GM12891 (cell line): Measurements from ENCODE around the gene ANO3.
"Not testable (repeated sequence)": the region's sequence is repeated elsewhere in the genome, so short reads cannot be mapped to it uniquely, and the experiment has no call there.

Source experiments
- DNase-seq: peaks from one replicate; pipeline ENCODE4 v3.0.0; 2011; ENCODE audit warnings: low spot score; ENCODE audit not compliant: insufficient read length
- FAIRE-seq: peaks from 2 replicates; lab custom pipeline; 2011; peaks lifted over from hg19 to GRCh38; lab: Jason Lieb, UNC
- PAX5 ChIP-seq: IDR thresholded peaks from 2 replicates; pipeline ENCODE4 v1.6.1; 2011; ENCODE audit warnings: low read length, moderate library complexity, mild to moderate bottlenecking; ENCODE audit not compliant: insufficient read depth, severe bottlenecking
- POLR2A ChIP-seq: IDR thresholded peaks from 2 replicates; pipeline ENCODE4 v1.6.1; 2011; ENCODE audit warnings: low read depth, low read length, control low read depth
- POLR2AphosphoS5 ChIP-seq: IDR thresholded peaks from 2 replicates; pipeline ENCODE4 v1.6.1; 2011; ENCODE audit warnings: low read depth, low read length, control low read depth
- POU2F2 ChIP-seq: IDR thresholded peaks from 2 replicates; pipeline ENCODE4 v1.6.1; 2011; ENCODE audit warnings: low read depth, mild to moderate bottlenecking, control low read depth, low read length, moderate library complexity
- SPI1 ChIP-seq: IDR thresholded peaks from 2 replicates; pipeline ENCODE4 v1.6.1; 2011; ENCODE audit warnings: low read depth, low read length, control low read depth
- TAF1 ChIP-seq: IDR thresholded peaks from 2 replicates; pipeline ENCODE4 v1.6.1; 2011; ENCODE audit warnings: low read depth, low read length, control low read depth

The ANO3 gene

GRCh38 chr11:26578998-26579661 is 247.2 kb downstream of the ANO3 start:
- TF ChIP-seq POLR2AphosphoS5 (no peak), PAX5 (no peak), SPI1 (no peak), POLR2A (no peak), POU2F2 (no peak), TAF1 (no peak)
- DNase-seq (no peak), FAIRE-seq (no peak)

DNA sequence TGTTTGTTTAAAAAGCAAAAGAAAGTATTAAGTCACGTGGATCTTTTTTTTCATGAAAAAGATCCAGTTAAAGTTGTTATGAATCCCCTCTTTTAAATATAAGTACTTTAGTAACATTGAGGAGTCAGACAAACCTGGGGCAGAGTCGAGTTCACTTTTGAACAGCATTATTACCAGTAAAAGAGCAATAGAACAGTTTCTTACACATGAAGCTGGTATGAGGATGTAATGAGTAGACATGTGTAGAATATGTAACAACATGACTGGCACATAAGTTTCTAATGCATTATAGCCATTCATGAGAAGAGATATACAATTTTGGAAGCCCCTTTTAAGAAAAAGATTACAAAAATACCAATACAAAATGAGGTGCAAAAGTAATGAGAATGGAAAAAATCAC is 247.8 kb downstream of the ANO3 start:
- DNase-seq (no peak), FAIRE-seq (no peak)
- TF ChIP-seq PAX5: no peak
- TF ChIP-seq SPI1: no peak
- TF ChIP-seq POLR2A: no peak

- FAIRE-seq (no peak), DNase-seq (no peak)
- no peak for TF ChIP-seq POU2F2
- no peak for TF ChIP-seq PAX5
- TF ChIP-seq POLR2A: no peak
- TF ChIP-seq POLR2AphosphoS5: no peak
- no peak for TF ChIP-seq TAF1
- no peak for TF ChIP-seq SPI1
These were observed 249.0 kb downstream of the ANO3 start for GRCh38 chr11:26580929-26581328.

DNA sequence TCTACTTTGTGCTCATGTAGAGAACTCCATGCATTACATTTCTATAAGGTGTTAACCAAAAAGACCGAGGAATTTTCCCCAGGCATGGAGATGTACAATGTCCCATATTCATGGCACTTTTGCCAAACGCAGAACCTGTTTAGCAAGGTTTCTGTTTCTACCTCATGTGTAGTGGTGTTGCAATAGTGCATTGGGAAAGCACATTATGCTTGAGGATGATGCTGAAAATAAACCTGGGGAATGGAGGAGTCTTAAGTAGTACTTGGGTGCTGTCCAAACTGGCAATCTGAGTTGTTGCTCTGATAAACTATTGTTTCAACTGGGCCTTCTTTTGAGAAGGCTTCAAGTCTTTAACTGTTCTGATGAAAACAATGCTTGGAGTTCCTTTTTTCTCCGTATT is 251.6 kb downstream of the ANO3 start:
- DNase-seq (no peak), FAIRE-seq (no peak)

GRCh38 chr11:26584818-26585217 is 252.9 kb downstream of the ANO3 start:
- DNase-seq: no peak
- TF ChIP-seq POLR2A (no peak), TAF1 (no peak), POLR2AphosphoS5 (no peak), SPI1 (no peak), PAX5 (no peak), POU2F2 (no peak)
- FAIRE-seq: no peak

More for the DNA sequence above, 251.6 kb downstream of the ANO3 start:
- TF ChIP-seq SPI1 (no peak), TAF1 (no peak), POLR2AphosphoS5 (no peak), POLR2A (no peak)

- no peak for TF ChIP-seq PAX5
- no peak for TF ChIP-seq POLR2AphosphoS5
- no peak for TF ChIP-seq POU2F2
- no peak for TF ChIP-seq TAF1
- no peak for TF ChIP-seq SPI1
- TF ChIP-seq POLR2A: no peak
- DNase-seq: no peak
- no peak for FAIRE-seq
These were observed 255.1 kb downstream of the ANO3 start for GRCh38 chr11:26587073-26587472.

DNA sequence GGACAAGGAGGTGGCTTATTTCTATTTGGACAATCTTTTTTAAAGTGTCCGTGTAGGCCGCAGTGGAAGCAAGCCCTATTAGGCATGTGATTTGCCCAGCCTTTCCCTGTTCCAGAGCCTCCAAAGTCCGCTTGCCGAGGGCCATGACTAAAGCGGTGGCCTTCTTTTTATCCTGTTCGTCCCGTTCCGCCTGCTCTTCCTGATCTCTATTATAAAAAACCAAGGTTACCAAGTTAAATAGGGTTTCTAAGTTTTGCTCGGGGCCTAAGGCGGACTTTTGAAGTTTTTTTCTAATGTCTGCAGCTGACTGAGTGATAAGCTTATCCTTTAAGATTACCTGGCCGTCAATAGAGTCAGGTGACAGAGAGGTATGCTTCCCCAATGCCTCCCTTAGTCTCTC is 261.8 kb downstream of the ANO3 start:
- DNase-seq: no peak
- no peak for TF ChIP-seq SPI1
- TF ChIP-seq POLR2AphosphoS5: no peak
- TF ChIP-seq TAF1: no peak
- TF ChIP-seq PAX5: no peak
- no peak for TF ChIP-seq POU2F2
- TF ChIP-seq POLR2A: no peak
- no peak for FAIRE-seq

GRCh38 chr11:26595207-26595865 is 263.4 kb downstream of the ANO3 start:
- not testable (repeated sequence) for FAIRE-seq, DNase-seq

DNA sequence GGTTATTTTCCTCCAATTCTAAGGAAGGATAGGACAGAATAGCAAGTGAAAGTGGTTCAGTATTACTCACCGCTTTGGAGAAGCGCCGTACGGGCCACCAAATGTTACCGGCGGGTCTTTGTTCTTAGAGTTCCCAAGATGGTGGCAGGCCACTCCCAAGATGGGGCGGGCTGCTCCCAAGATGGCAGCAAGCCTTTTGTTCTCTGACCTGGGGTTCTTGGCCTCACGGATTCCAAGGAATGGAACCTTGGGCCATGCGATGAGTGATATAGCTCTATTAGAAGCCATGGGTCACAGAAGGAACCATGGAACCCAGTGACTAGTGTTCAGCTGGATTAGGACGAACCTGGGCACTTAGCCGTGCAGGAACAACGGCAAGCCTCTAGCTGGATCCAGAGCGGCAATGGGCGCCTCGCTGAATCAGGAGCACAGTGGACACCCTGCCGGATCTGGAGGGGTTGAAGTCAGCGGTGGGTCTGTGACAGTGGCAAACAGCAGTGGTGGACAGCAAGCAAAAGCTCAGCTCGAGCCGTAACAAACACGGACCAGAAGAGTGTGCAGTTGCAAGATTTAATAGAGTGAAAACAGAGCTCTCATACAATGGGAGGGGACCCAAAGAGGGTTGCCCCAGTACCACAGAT is 265.2 kb downstream of the ANO3 start:
- not testable (repeated sequence) for DNase-seq, FAIRE-seq

DNA sequence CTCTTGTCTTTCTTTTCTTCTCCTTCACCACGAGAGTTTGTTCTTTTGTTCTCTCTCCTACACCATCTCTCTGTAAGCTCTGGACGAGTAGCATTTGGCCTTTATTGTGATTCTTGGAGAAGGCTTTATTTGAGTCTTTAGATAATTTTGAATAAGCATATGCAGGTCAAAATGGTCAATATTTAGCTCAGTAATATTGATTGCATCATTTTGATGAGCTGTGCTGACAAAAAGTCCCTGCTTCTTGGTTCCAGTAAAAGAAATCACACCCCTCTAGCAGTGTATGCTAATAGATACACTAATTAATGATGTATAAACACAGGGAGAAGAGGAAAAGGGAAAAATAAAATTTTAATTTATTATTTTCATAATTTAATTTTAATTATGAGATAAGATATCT is 266.0 kb downstream of the ANO3 start:
- DNase-seq (no peak), FAIRE-seq (no peak)
- TF ChIP-seq PAX5: no peak
- no peak for TF ChIP-seq POLR2AphosphoS5
- TF ChIP-seq TAF1: no peak
- no peak for TF ChIP-seq POU2F2
- no peak for TF ChIP-seq POLR2A
- no peak for TF ChIP-seq SPI1
